Activated CD4-positive, alpha-beta T cell treated with anti-CD3 and anti-CD28 coated beads, Interleukin-2, amount 50 U/mL, for 48 hours (primary cell): Measurements from ENCODE around the gene NOC4L.
A peak's percentile ranks its signal among the peaks of the same experiment; 100 is the strongest.
"Not testable (repeated sequence)": the region's sequence is repeated elsewhere in the genome, so short reads cannot be mapped to it uniquely, and the experiment has no call there.

Source experiments
- DNase-seq, 2 experiments: peaks; one replicate each; pipeline ENCODE4 v3.0.0-alpha.2; 2020

NOC4L gene

GRCh38 chr12:132144115-132144809 lies at the start of gene NOC4L, which contains the start of gene DDX51:
NOC4L (plus strand) TSS chr12:132144457; CDS start chr12:132144489, 32 bp downstream.
DDX51 (minus strand) TSS chr12:132144319; CDS start chr12:132144296, 23 bp downstream.
- DNase-seq = peak; percentile 94 to 95

- DNase-seq = no peak
These were observed 48.5 kb upstream of the NOC4L start for GRCh38 chr12:132095520-132096409.

- DNase-seq = no peak
These were observed 44.5 kb upstream of the NOC4L start for GRCh38 chr12:132099739-132100138.

- DNase-seq = no peak
These were observed 43.8 kb upstream of the NOC4L start for GRCh38 chr12:132100306-132101065.

GRCh38 chr12:132102297-132102696 lies 42.0 kb upstream of the NOC4L start:
- no peak for DNase-seq

GRCh38 chr12:132103072-132103471 lies 41.2 kb upstream of the NOC4L start:
- DNase-seq = not testable (repeated sequence)

GRCh38 chr12:132103542-132104308 lies 40.5 kb upstream of the NOC4L start:
- no peak for DNase-seq

GRCh38 chr12:132105467-132105866 lies 38.8 kb upstream of the NOC4L start:
- DNase-seq = no peak

- no peak for DNase-seq
These were observed 37.3 kb upstream of the NOC4L start for GRCh38 chr12:132106921-132107320.

GRCh38 chr12:132108211-132108832 lies 35.9 kb upstream of the NOC4L start:
- DNase-seq = no peak

- no peak for DNase-seq
These were observed 34.5 kb upstream of the NOC4L start for GRCh38 chr12:132109741-132110140.

GRCh38 chr12:132110677-132111076 lies 33.6 kb upstream of the NOC4L start:
- DNase-seq = no peak

- no peak for DNase-seq
These were observed 32.5 kb upstream of the NOC4L start for GRCh38 chr12:132111654-132112304.

- DNase-seq = no peak
These were observed 29.6 kb upstream of the NOC4L start for GRCh38 chr12:132114667-132115066.

- DNase-seq = no peak
These were observed 28.8 kb upstream of the NOC4L start for GRCh38 chr12:132115500-132115899.

- no peak for DNase-seq
These were observed 27.3 kb upstream of the NOC4L start for GRCh38 chr12:132116709-132117557.

GRCh38 chr12:132117558-132117875 lies 26.7 kb upstream of the NOC4L start:
- DNase-seq = no peak

GRCh38 chr12:132118876-132119275 lies 25.4 kb upstream of the NOC4L start:
- DNase-seq = no peak

GRCh38 chr12:132121283-132121682 lies 23.0 kb upstream of the NOC4L start:
- no peak for DNase-seq

GRCh38 chr12:132123970-132124765 lies 20.1 kb upstream of the NOC4L start:
- DNase-seq = no peak
